Measurements from ENCODE around the gene PEAK1. TPM values are rescaled to one million over a fixed set of nuclear protein-coding genes. Genes with fewer than 3 reads are reported as not detected.

PEAK1 gene
- total and polyA plus RNA-seq, 10 of the 15 experiments (the other 5 are each of a cell fraction or from before 2014, with no cell fraction given) = 0.62 to 24.2 (median 11.2) TPM

DNA sequence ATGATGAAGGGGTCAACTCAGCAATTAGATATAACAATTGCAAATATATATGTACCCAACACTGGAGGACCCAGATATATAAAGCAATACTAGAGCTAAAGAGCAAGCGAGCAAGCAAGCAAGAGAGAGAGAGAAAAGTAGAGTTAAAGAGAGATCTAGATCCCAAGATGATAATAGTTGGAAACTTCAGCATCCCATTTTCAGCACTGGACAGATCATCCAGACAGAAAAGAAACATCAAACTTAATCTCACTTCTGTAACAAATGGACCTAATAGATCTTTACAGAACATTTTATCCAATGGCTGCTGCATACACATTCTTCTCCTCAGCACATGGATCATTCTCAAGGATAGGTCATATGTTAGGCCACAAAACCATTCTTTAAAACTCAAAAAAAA, 23.2 kb downstream of the PEAK1 start:
- ChIA-PET RAD21 (ENCODE audit: unreplicated experiment) (no interaction called here), POLR2A (no interaction called here), CTCF (no interaction called here), SMC1A (ENCODE audit: uncharacterized antibody, unreplicated experiment) (interaction anchor here (0.6 to 1.4 kb wide), 2 partner anchors 21 to 44 kb away, joined by 3 to 4 read pairs; no protein-coding TSS in a partner anchor)
- H4K20me1 ChIP-seq (ENCODE audit: control insufficient read depth, insufficient read depth) = no peaks in the 10 kb centered on the region
- ATAC-seq = no peak
- no peak overlapping the region for H3K27ac ChIP-seq (ENCODE audit: control insufficient read depth, insufficient read depth)
- no peak overlapping the region for H3K9ac ChIP-seq (ENCODE audit: control insufficient read depth, insufficient read depth, low read length)
- H2AFZ ChIP-seq (ENCODE audit: control insufficient read depth, low read depth, low read length) = no peak overlapping the region
- no TSS peak for BruUV-seq (replicated peaks)
- no peaks in the 10 kb centered on the region for H3K79me2 ChIP-seq (ENCODE audit: control insufficient read depth, insufficient read depth, low read length)
- H3K4me1 ChIP-seq (ENCODE audit: control insufficient read depth, insufficient read depth, low read length) = no peaks in the 10 kb centered on the region
- H3K27me3 ChIP-seq (replicated peaks in 1 of 2; ENCODE audit: control insufficient read depth in 2 of 2, insufficient read depth in 2 of 2, low read length in 1 of 2) = no peaks in the 10 kb centered on the region
- intact Hi-C loops (cut with micrococcal nuclease; ENCODE audit: unreplicated experiment) = no loop called here
- in situ Hi-C loops (cut with MboI) = no loop called here
- DNase-seq (ENCODE audit: low read depth, low spot score) = no peak
- no peak overlapping the region for H3K4me2 ChIP-seq (ENCODE audit: control insufficient read depth, insufficient read depth)
- H3K4me3 ChIP-seq = no peak overlapping the region
- no peak for FAIRE-seq
- no peaks in the 10 kb centered on the region for H3K36me3 ChIP-seq (ENCODE audit: control insufficient read depth in 2 of 2, insufficient read depth in 2 of 2, low read length in 1 of 2)
- no peak for TF ChIP-seq EZH2 (IDR thresholded peaks at IDR 0.05; ENCODE audit: borderline replicate concordance, control insufficient read depth, low read depth, low read length)
- peaks cover 11% of the 10 kb centered on the region for H3K9me3 ChIP-seq (replicated peaks; ENCODE audit: control insufficient read depth, insufficient read depth, low read length)
- WGBS (ENCODE audit: insufficient coverage, insufficient replicate concordance, low lambda C conversion rate, missing lambda C conversion rate) = 30% methylated on average over 1 of the region's 1 CpG

DNA sequence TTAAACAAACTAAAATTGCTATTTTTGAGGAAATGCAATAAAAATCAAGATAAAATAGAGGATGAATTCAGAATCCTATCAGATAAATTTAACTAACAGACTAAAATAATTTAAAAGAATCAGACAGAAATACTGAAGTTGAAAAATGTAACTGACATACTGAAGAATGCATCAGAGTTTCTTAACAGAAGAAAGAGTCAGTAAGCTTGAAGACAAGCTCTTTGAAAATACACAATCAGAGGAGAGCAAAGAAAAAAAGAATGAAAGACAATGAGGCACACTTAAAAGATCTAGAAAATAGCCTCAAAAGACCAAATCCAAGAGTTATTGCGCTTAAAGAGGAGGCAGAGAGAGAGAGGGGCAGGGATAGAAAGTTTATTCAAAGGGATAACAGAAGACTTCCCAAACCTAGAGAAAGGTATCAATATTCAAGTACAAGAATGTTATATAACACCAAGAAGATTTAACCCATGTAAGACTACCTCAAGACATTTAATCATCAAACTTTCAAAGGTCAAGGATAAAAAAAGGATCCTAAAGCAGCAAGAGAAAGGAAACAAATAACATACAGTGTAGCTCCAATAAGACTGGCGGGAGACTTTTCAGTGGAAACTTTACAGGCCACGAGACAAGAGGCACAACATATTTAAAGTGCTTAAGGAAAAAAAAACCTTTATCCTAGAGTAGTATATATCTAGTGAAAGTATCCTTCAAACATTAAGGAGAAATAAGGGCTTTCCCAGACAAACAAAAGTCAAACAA, 24.7 kb downstream of the PEAK1 start:
- peaks cover 11% of the 10 kb centered on the region for H3K9me3 ChIP-seq (replicated peaks; ENCODE audit: control insufficient read depth, insufficient read depth, low read length)
- in situ Hi-C loops (cut with MboI) = no loop called here
- ChIA-PET SMC1A (ENCODE audit: uncharacterized antibody, unreplicated experiment) (interaction anchor here (1.0 kb wide), 1 partner anchor 15 kb away, joined by 3 read pairs; no protein-coding TSS in a partner anchor), POLR2A (no interaction called here), CTCF (no interaction called here), RAD21 (ENCODE audit: unreplicated experiment) (no interaction called here)
- no peak overlapping the region for H3K4me3 ChIP-seq
- WGBS (ENCODE audit: insufficient coverage, insufficient replicate concordance, low lambda C conversion rate, missing lambda C conversion rate) = 69% methylated on average over 3 of the region's 3 CpGs
- ATAC-seq = no peak
- H3K9ac ChIP-seq (ENCODE audit: control insufficient read depth, insufficient read depth, low read length) = no peak overlapping the region
- TF ChIP-seq ESRRA (IDR thresholded peaks at IDR 0.05; ENCODE audit: low read length) (no peak), MXI1 (IDR thresholded peaks at IDR 0.05; ENCODE audit: low read depth, low read length) (no peak), NRF1 (conservative IDR thresholded peaks at IDR 0.05; ENCODE audit: low read depth, low read length) (no peak)
- TF ChIP-seq, protein P1, sequence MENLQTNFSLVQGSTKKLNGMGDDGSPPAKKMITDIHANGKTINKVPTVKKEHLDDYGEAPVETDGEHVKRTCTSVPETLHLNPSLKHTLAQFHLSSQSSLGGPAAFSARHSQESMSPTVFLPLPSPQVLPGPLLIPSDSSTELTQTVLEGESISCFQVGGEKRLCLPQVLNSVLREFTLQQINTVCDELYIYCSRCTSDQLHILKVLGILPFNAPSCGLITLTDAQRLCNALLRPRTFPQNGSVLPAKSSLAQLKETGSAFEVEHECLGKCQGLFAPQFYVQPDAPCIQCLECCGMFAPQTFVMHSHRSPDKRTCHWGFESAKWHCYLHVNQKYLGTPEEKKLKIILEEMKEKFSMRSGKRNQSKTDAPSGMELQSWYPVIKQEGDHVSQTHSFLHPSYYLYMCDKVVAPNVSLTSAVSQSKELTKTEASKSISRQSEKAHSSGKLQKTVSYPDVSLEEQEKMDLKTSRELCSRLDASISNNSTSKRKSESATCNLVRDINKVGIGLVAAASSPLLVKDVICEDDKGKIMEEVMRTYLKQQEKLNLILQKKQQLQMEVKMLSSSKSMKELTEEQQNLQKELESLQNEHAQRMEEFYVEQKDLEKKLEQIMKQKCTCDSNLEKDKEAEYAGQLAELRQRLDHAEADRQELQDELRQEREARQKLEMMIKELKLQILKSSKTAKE (IDR thresholded peaks at IDR 0.05; ENCODE audit: low read depth, poor library complexity, severe bottlenecking) = no peak
- TF ChIP-seq, protein P2, sequence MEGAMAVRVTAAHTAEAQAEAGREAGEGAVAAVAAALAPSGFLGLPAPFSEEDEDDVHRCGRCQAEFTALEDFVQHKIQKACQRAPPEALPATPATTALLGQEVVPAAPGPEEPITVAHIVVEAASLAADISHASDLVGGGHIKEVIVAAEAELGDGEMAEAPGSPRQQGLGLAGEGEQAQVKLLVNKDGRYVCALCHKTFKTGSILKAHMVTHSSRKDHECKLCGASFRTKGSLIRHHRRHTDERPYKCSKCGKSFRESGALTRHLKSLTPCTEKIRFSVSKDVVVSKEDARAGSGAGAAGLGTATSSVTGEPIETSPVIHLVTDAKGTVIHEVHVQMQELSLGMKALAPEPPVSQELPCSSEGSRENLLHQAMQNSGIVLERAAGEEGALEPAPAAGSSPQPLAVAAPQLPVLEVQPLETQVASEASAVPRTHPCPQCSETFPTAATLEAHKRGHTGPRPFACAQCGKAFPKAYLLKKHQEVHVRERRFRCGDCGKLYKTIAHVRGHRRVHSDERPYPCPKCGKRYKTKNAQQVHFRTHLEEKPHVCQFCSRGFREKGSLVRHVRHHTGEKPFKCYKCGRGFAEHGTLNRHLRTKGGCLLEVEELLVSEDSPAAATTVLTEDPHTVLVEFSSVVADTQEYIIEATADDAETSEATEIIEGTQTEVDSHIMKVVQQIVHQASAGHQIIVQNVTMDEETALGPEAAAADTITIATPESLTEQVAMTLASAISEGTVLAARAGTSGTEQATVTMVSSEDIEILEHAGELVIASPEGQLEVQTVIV (IDR thresholded peaks at IDR 0.05; ENCODE audit: borderline replicate concordance, partially characterized antibody) = no peak
- TF ChIP-seq, protein P3, sequence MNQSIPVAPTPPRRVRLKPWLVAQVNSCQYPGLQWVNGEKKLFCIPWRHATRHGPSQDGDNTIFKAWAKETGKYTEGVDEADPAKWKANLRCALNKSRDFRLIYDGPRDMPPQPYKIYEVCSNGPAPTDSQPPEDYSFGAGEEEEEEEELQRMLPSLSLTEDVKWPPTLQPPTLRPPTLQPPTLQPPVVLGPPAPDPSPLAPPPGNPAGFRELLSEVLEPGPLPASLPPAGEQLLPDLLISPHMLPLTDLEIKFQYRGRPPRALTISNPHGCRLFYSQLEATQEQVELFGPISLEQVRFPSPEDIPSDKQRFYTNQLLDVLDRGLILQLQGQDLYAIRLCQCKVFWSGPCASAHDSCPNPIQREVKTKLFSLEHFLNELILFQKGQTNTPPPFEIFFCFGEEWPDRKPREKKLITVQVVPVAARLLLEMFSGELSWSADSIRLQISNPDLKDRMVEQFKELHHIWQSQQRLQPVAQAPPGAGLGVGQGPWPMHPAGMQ (IDR thresholded peaks at IDR 0.05; ENCODE audit: borderline replicate concordance) = no peak
- no peak for FAIRE-seq
- H3K27me3 ChIP-seq (replicated peaks in 1 of 2; ENCODE audit: control insufficient read depth in 2 of 2, insufficient read depth in 2 of 2, low read length in 1 of 2) = no peaks in the 10 kb centered on the region
- no peaks in the 10 kb centered on the region; the same call in 1 of the 2 replicates for H3K79me2 ChIP-seq (ENCODE audit: control insufficient read depth, insufficient read depth, low read length)
- H3K4me2 ChIP-seq (ENCODE audit: control insufficient read depth, insufficient read depth) = no peak overlapping the region
- no peak overlapping the region for H2AFZ ChIP-seq (ENCODE audit: control insufficient read depth, low read depth, low read length)
- no peaks in the 10 kb centered on the region for H4K20me1 ChIP-seq (ENCODE audit: control insufficient read depth, insufficient read depth)
- intact Hi-C loops (cut with micrococcal nuclease; ENCODE audit: unreplicated experiment) = no loop called here
- BruUV-seq (replicated peaks) = no TSS peak
- DNase-seq (ENCODE audit: low read depth, low spot score) = no peak
- no peaks in the 10 kb centered on the region for H3K4me1 ChIP-seq (ENCODE audit: control insufficient read depth, insufficient read depth, low read length)
- H3K27ac ChIP-seq (ENCODE audit: control insufficient read depth, insufficient read depth) = no peak overlapping the region
- H3K36me3 ChIP-seq (ENCODE audit: control insufficient read depth in 2 of 2, insufficient read depth in 2 of 2, low read length in 1 of 2) = no peaks in the 10 kb centered on the region

Data from GM12878 (cell line).